ES-I3 (cell line): ENCODE measurements around the gene EIF5.
A peak's percentile ranks its signal among the peaks of the same experiment; 100 is the strongest.

Experiments used
- H3K36me3 ChIP-seq: 2 replicates; pipeline ENCODE4 v1.6.1; 2013; ENCODE audit warnings: mild to moderate bottlenecking, low read length, control low read depth, moderate library complexity; ENCODE audit not compliant: insufficient read depth
- H3K4me1 ChIP-seq: 2 replicates; pipeline ENCODE4 v1.6.1; 2013; ENCODE audit warnings: mild to moderate bottlenecking, control low read depth, low read length; ENCODE audit not compliant: insufficient read depth
- H3K9ac ChIP-seq: 2 replicates; pipeline ENCODE4 v1.6.1; 2013; ENCODE audit warnings: low read depth, mild to moderate bottlenecking, low read length, moderate library complexity
- H3K9me3 ChIP-seq: 2 replicates; pipeline ENCODE4 v1.6.1; 2013; ENCODE audit warnings: mild to moderate bottlenecking, low read length, moderate library complexity; ENCODE audit not compliant: control insufficient read depth, insufficient read depth

Gene EIF5

GRCh38 chr14:103384450-103385151 lies 50.6 kb downstream of the EIF5 start:
- Histone ChIP-seq H3K9me3 (no peaks in the 10 kb centered on the region), H3K36me3 (no peaks in the 10 kb centered on the region), H3K4me1 (peaks cover 6% of the 10 kb centered on the region; the same call in 1 of the 2 replicates), H3K9ac (peak overlapping the region; percentile 88; the same call in 1 of the 2 replicates)

GRCh38 chr14:103385152-103385928 lies 51.3 kb downstream of the EIF5 start, which contains the start of gene MARK3:
Gene MARK3, plus strand, starts transcription at chr14:103385415. Its CDS starts 615 bp downstream, at chr14:103386030.
- H3K9ac ChIP-seq, result peak within 1 kb of the TSS; percentile 88
- peaks cover 6% of the 10 kb centered on the region; the same call in 1 of the 2 replicates for H3K4me1 ChIP-seq
- no peaks in the 10 kb centered on the region for H3K9me3 ChIP-seq
- no peaks in the 10 kb centered on the region for H3K36me3 ChIP-seq

GRCh38 chr14:103385929-103386712 lies 52.1 kb downstream of the EIF5 start:
- H3K9me3 ChIP-seq, result no peaks in the 10 kb centered on the region
- peaks cover 6% of the 10 kb centered on the region; the same call in 1 of the 2 replicates for H3K4me1 ChIP-seq
- no peaks in the 10 kb centered on the region for H3K36me3 ChIP-seq
- H3K9ac ChIP-seq, result peak overlapping the region; percentile 88

GRCh38 chr14:103386713-103387329 lies 52.8 kb downstream of the EIF5 start:
- H3K9me3 ChIP-seq, result no peaks in the 10 kb centered on the region
- H3K36me3 ChIP-seq, result no peaks in the 10 kb centered on the region
- peak overlapping the region; percentile 88 for H3K9ac ChIP-seq
- peaks cover 6% of the 10 kb centered on the region; the same call in 1 of the 2 replicates for H3K4me1 ChIP-seq

GRCh38 chr14:103388664-103389063 lies 54.6 kb downstream of the EIF5 start:
- Histone ChIP-seq H3K9ac (no peak overlapping the region), H3K36me3 (no peaks in the 10 kb centered on the region), H3K9me3 (no peaks in the 10 kb centered on the region), H3K4me1 (peaks cover 6% of the 10 kb centered on the region; the same call in 1 of the 2 replicates)

- H3K4me1 ChIP-seq, result no peaks in the 10 kb centered on the region; the same call in 1 of the 2 replicates
These were observed 56.6 kb downstream of the EIF5 start for GRCh38 chr14:103390605-103391004.

GRCh38 chr14:103391048-103391447 lies 57.0 kb downstream of the EIF5 start:
- H3K9me3 ChIP-seq, result no peaks in the 10 kb centered on the region
- no peak overlapping the region for H3K9ac ChIP-seq
- H3K36me3 ChIP-seq, result no peaks in the 10 kb centered on the region
- H3K4me1 ChIP-seq, result no peaks in the 10 kb centered on the region; the same call in 1 of the 2 replicates

More at GRCh38 chr14:103390605-103391004, 56.6 kb downstream of the EIF5 start:
- no peaks in the 10 kb centered on the region for H3K9me3 ChIP-seq
- H3K36me3 ChIP-seq, result no peaks in the 10 kb centered on the region
- H3K9ac ChIP-seq, result no peak overlapping the region

- H3K36me3 ChIP-seq, result no peaks in the 10 kb centered on the region
- H3K4me1 ChIP-seq, result no peaks in the 10 kb centered on the region; the same call in 1 of the 2 replicates
- H3K9me3 ChIP-seq, result no peaks in the 10 kb centered on the region
- no peak overlapping the region for H3K9ac ChIP-seq
These were observed 58.1 kb downstream of the EIF5 start for GRCh38 chr14:103392106-103392505.

GRCh38 chr14:103392572-103392971 lies 58.5 kb downstream of the EIF5 start:
- Histone ChIP-seq H3K9me3 (no peaks in the 10 kb centered on the region), H3K9ac (no peak overlapping the region), H3K4me1 (no peaks in the 10 kb centered on the region; the same call in 1 of the 2 replicates), H3K36me3 (no peaks in the 10 kb centered on the region)

GRCh38 chr14:103393070-103393469 lies 59.0 kb downstream of the EIF5 start:
- peaks cover 4% of the 10 kb centered on the region for H3K4me1 ChIP-seq
- H3K36me3 ChIP-seq, result no peaks in the 10 kb centered on the region
- no peak overlapping the region for H3K9ac ChIP-seq
- no peaks in the 10 kb centered on the region for H3K9me3 ChIP-seq

GRCh38 chr14:103393676-103394626 lies 59.9 kb downstream of the EIF5 start:
- H3K9me3 ChIP-seq, result no peaks in the 10 kb centered on the region
- no peak overlapping the region for H3K9ac ChIP-seq
- peaks cover 10% of the 10 kb centered on the region for H3K4me1 ChIP-seq
- H3K36me3 ChIP-seq, result no peaks in the 10 kb centered on the region
